ENCODE results near the gene XYLT1. TPM values are rescaled to one million over a fixed set of nuclear protein-coding genes. Genes with fewer than 3 reads are reported as not detected.

The XYLT1 gene
- total RNA-seq, 2 donors from 2014 or later: 4.6 to 12.9 TPM

- ATAC-seq: no peak
- H3K27ac Mint-ChIP-seq: no peak overlapping the region
- no peaks in the 10 kb centered on the region for H3K36me3 Mint-ChIP-seq
- no peak for DNase-seq (ENCODE audit: low spot score in 2 of 2)
- peaks cover 0 to 5% of the 10 kb centered on the region in 2 donors for H3K9me3 Mint-ChIP-seq
These were observed 210.4 kb downstream of the XYLT1 start for GRCh38 chr16:17260276-17260849.

- no peak overlapping the region for H3K27ac Mint-ChIP-seq
- DNase-seq (ENCODE audit: low spot score in 2 of 2) (no peak), ATAC-seq (no peak)
- no peaks in the 10 kb centered on the region for H3K36me3 Mint-ChIP-seq
- H3K9me3 Mint-ChIP-seq: peaks cover 0 to 5% of the 10 kb centered on the region in 2 donors
These were observed 210.9 kb downstream of the XYLT1 start for GRCh38 chr16:17259751-17260270.

GRCh38 chr16:17258848-17259713, 211.7 kb downstream of the XYLT1 start:
- Mint-ChIP-seq H3K27ac (peak overlapping the region in 1 of 2 donors; percentile 14), H3K36me3 (no peaks in the 10 kb centered on the region), H3K9me3 (peaks cover 0 to 4% of the 10 kb centered on the region in 2 donors)
- DNase-seq (ENCODE audit: low spot score in 2 of 2) (no peak), ATAC-seq (peak in 1 of 2 donors; percentile 46)

DNA sequence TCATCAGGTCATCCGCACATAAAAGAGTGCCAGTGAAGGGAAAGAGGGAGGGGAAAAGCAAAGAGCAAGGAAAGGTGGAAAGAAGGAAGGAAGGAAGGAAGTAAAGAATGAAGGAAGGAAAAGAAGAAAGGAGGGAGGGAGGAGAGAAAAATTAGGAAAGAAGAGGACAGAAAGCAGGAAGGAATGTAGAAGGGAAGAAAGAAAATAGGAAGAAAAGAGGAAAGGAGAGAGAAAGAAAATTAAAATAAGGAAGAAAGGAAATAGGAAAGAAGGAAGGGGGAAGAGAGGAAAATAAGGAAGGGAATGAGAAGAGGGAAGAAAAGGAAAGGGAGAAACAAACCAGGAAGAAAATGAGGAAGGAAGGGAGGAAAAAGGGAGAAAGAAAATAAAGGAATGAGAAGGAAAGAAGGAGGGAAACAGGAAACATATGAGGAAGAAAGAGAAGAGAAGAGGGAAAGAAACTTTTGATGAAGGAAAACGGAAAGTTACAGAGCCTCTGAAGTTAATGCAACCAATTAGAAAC, 212.6 kb downstream of the XYLT1 start:
- ATAC-seq (no peak), DNase-seq (ENCODE audit: low spot score in 2 of 2) (no peak)
- Mint-ChIP-seq H3K9me3 (no peaks in the 10 kb centered on the region), H3K27ac (peak overlapping the region in 1 of 2 donors; percentile 47), H3K36me3 (no peaks in the 10 kb centered on the region)

- DNase-seq (ENCODE audit: low spot score in 2 of 2): no peak
- ATAC-seq: no peak
- Mint-ChIP-seq H3K27ac (peak overlapping the region in 1 of 2 donors; percentile 47), H3K9me3 (no peaks in the 10 kb centered on the region), H3K36me3 (no peaks in the 10 kb centered on the region)
These were observed 213.2 kb downstream of the XYLT1 start for GRCh38 chr16:17257426-17258023.

GRCh38 chr16:17252701-17253100, 218.1 kb downstream of the XYLT1 start:
- Mint-ChIP-seq H3K36me3 (peaks cover 0 to 4% of the 10 kb centered on the region in 2 donors), H3K27ac (no peak overlapping the region), H3K9me3 (no peaks in the 10 kb centered on the region)
- no peak for ATAC-seq
- no peak for DNase-seq (ENCODE audit: low spot score in 2 of 2)

DNA sequence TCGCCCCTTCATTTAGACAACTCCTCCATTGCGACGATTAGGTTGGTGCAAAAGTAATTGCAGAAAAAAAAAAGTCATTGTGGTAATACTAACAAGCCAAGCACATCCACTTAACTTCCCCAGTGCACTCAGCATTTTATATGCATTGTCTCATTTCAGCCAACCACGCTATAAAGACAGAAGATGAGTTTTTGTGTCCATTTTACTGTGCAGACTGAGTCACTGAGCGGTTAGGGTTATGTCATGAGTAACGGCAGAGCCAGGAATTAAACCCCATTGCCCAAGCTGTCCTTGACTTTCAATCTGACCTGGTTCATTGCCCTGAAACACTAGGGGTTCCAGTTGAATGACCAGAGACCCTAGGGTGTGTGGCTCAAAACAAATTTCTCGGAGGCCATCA, 218.7 kb downstream of the XYLT1 start:
- Mint-ChIP-seq H3K36me3 (peaks cover 0 to 4% of the 10 kb centered on the region in 2 donors), H3K9me3 (no peaks in the 10 kb centered on the region), H3K27ac (no peak overlapping the region)
- DNase-seq (ENCODE audit: low spot score in 2 of 2) (no peak), ATAC-seq (no peak)

DNA sequence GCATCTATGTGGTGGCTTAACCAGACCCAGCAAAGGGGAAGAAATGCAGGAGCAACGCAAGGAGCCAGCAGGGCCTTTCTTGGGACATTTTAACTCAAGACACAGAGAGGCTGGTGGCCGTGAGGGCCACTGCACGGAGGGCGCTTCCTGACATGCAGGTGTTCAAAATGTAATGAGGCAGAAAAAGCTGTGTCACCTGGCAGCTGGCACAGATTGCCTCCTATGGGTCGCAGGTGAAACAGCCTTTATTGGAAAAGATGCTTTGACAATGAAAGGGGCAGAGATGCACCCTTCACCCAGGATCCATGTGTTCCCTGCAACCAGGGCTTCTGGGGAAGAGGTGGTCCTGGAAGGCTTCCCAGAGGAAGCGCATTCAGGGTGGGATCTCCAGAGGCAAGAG, 219.3 kb downstream of the XYLT1 start:
- no peak for DNase-seq (ENCODE audit: low spot score in 2 of 2)
- Mint-ChIP-seq H3K36me3 (peaks cover 0 to 4% of the 10 kb centered on the region in 2 donors), H3K9me3 (no peaks in the 10 kb centered on the region), H3K27ac (peak overlapping the region in 1 of 2 donors; percentile 76)
- ATAC-seq: no peak

- no peak for ATAC-seq
- H3K27ac Mint-ChIP-seq: no peak overlapping the region
These were observed 223.6 kb downstream of the XYLT1 start for GRCh38 chr16:17246974-17247732.

DNA sequence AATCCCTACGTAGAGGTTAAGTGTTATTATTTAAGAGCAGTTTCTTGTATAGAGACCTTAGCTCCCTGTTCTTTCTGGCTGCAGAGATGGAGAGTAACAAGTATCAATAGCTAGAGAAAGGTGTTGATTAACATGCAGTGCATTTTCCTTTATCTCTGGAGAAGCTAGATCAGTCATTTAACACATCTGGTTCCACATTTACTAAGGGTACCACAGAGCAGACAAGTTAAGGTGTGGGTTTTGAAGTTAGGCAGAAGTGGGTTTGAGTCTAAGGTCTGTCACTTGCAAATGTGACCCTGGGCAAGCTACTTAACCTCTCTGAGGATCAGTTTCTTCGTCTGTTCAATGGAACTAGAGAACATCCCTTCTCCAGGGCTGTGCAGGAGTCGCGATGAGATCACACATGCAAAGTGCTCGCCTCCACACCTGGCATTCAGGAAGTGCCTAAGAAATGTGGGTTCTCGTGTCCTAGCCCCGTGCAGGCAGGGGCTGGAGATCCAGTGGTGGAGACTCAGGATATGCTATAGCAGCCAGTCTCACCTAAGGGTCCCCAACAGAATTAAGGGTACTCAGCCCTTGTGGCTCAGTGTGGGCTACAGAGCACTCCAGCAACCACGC, 224.4 kb downstream of the XYLT1 start:
- DNase-seq (ENCODE audit: low spot score in 2 of 2) (no peak), ATAC-seq (peak in 1 of 2 donors; percentile 37)
- H3K27ac Mint-ChIP-seq: no peak overlapping the region
- peaks cover 4 to 11% of the 10 kb centered on the region in 2 donors for H3K36me3 Mint-ChIP-seq
- H3K9me3 Mint-ChIP-seq: peaks cover 0 to 8% of the 10 kb centered on the region in 2 donors

More at GRCh38 chr16:17246974-17247732, 223.6 kb downstream of the XYLT1 start:
- no peak for DNase-seq (ENCODE audit: low spot score in 2 of 2)
- peaks cover 0 to 11% of the 10 kb centered on the region in 2 donors for H3K36me3 Mint-ChIP-seq
- H3K9me3 Mint-ChIP-seq: peaks cover 0 to 8% of the 10 kb centered on the region in 2 donors

- DNase-seq (ENCODE audit: low spot score in 2 of 2) (no peak), ATAC-seq (no peak)
- Mint-ChIP-seq H3K36me3 (peaks cover 7 to 11% of the 10 kb centered on the region in 2 donors), H3K27ac (no peak overlapping the region), H3K9me3 (peaks cover 0 to 8% of the 10 kb centered on the region in 2 donors)
These were observed 225.0 kb downstream of the XYLT1 start for GRCh38 chr16:17245776-17246175.

DNA sequence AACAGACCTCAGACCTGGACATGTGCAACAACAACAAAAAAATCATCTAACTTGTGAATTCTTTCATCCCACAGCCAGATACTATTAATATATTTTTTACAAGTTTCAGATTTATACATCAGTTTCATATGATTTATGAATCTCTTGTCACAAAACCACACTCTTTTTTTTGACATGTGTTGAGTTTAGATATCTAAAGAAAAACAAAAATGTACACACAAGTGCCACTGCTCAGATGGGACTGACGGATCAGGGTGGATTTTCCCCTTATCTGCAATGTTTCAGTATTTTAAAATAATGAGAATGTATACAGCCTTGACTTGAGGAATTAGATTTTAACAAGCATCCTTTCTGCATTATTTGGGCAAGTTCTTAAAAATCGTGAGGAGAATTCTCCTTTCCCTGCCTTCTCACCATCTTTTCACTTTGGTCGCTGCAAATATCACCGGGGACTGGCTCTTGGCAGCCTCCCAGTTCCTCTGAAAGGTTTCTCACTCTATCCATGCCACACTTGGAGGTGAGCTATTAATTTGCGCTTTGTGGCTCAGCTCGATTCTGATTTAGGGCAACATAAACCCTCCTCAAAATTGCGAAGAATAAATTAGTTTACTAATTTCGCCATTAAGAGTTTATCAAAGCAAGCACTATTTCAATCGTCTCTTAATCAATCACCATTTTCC, 225.7 kb downstream of the XYLT1 start:
- no peak for DNase-seq (ENCODE audit: low spot score in 2 of 2)
- Mint-ChIP-seq H3K36me3 (peaks cover 7 to 9% of the 10 kb centered on the region in 2 donors), H3K9me3 (peaks cover 0 to 12% of the 10 kb centered on the region in 2 donors), H3K27ac (no peak overlapping the region)
- no peak for ATAC-seq

GRCh38 chr16:17241264-17241835, 229.4 kb downstream of the XYLT1 start:
- DNase-seq (ENCODE audit: low spot score in 2 of 2) (no peak), ATAC-seq (no peak)
- no peak overlapping the region for H3K27ac Mint-ChIP-seq
- peaks cover 7 to 13% of the 10 kb centered on the region in 2 donors for H3K36me3 Mint-ChIP-seq
- H3K9me3 Mint-ChIP-seq: peaks cover 10 to 23% of the 10 kb centered on the region in 2 donors

DNA sequence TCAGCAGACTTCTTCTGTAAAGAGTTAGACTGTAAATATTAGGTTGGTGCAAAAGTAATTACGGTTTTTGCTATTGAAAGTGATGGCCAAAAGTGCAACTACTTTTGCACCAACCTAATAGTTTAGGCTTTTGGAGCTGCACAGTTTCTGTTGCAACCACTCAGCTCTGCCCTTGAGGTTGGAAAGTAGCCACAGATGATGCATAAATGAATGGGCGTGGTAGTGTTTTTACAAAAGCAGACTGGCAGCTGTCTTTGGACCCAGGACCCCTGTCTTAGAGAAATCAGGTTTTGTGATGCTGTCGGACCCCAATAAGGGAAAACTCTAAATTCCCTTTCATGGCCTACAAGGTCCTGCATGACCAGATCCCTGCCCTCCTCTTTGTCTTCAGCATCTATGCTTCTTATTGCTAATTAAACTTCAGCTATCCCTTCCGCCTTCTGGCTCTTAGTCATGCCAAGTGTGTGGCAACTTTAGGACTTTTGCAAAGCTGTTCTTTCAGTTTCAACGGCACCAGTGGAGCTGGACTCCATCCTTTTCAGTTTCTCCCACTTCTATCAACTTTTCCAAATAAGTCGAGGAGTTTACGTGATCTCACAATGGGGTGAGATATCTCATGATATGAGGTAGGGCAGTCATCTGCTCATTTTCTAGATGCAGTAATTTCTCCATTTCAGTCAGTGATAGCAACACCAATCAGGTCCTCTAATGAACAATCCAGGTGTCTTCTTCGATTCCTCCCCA, 232.3 kb downstream of the XYLT1 start:
- peaks cover 10 to 23% of the 10 kb centered on the region in 2 donors for H3K9me3 Mint-ChIP-seq
- H3K36me3 Mint-ChIP-seq: peaks cover 7 to 13% of the 10 kb centered on the region in 2 donors
- ATAC-seq: peak; percentile 79 to 85
- peak overlapping the region; percentile 2 to 56 for H3K27ac Mint-ChIP-seq
- peak in 1 of 2 donors; percentile 37 for DNase-seq (ENCODE audit: low spot score in 2 of 2)

Measured in activated naive CD4-positive, alpha-beta T cell treated with anti-CD3 and anti-CD28 coated beads, Interleukin-2, amount 50 U/mL, for 72 hours (primary cell).